HEK293 (cell line): ENCODE measurements around the gene CD44.

Experiments used
- CTCF ChIA-PET: fragments of 350-600 bp; formaldehyde crosslinking; extraction: SDS; loops from one replicate; lab custom pipeline; 2021; ENCODE audit warnings: antibody characterized with exemption; lab: Yijun Ruan, JAX
- POLR2A ChIA-PET: fragments of 300-600 bp; formaldehyde crosslinking; extraction: SDS; loops from one replicate; lab custom pipeline; 2020; ENCODE audit warnings: antibody characterized with exemption, inconsistent platforms; lab: Yijun Ruan, JAX
- H3K27ac ChIP-seq: fragments of 200-500 bp; sonication (Bioruptor generic); 2 replicates; pipeline ENCODE4 v1.5.1; 2014; ENCODE audit warnings: low read depth, low read length, control low read depth, inconsistent platforms; ENCODE audit errors: extremely low read depth
- H3K36me3 ChIP-seq, 2 experiments: fragments of 200-500 bp in 1 of 2; sonication (Bioruptor generic) in 1 of 2; 1 replicate in 1 of 2; 2 replicates in 1 of 2; pipeline ENCODE4 v1.5.1; 2014 to 2017; ENCODE audit warnings: inconsistent platforms in 2 of 2, low read length in 2 of 2; ENCODE audit not compliant: control insufficient read depth in 2 of 2, insufficient read depth in 1 of 2
- H3K4me1 ChIP-seq: fragments of 200-500 bp; sonication (Bioruptor generic); 2 replicates; pipeline ENCODE4 v1.5.1; 2014; ENCODE audit warnings: mild to moderate bottlenecking, low read length, inconsistent platforms; ENCODE audit not compliant: control insufficient read depth, insufficient read depth
- H3K4me3 ChIP-seq: 2 replicates; pipeline ENCODE4 v1.5.1; 2011; ENCODE audit warnings: low read depth, mild to moderate bottlenecking, control low read depth, low read length, moderate library complexity
- H3K9me3 ChIP-seq: fragments of 200-500 bp; sonication (Bioruptor generic); 2 replicates; pipeline ENCODE4 v1.5.1; 2014; ENCODE audit warnings: low read depth, low read length, inconsistent platforms; ENCODE audit not compliant: control insufficient read depth, insufficient read depth
- MYNN ChIP-seq: fragments of 450-650 bp; formaldehyde crosslinking; IDR thresholded peaks from 2 replicates; pipeline ENCODE4 v1.5.1; 2016; ENCODE audit warnings: missing biosample characterization, missing genetic modification characterization, borderline replicate concordance
- MZF1 ChIP-seq: fragments of 450-650 bp; formaldehyde crosslinking; IDR thresholded peaks from 2 replicates; pipeline ENCODE4 v1.5.1; 2017; ENCODE audit warnings: missing biosample characterization, missing genetic modification characterization, borderline replicate concordance
- OSR2 ChIP-seq: fragments of 450-650 bp; formaldehyde crosslinking; IDR thresholded peaks from 2 replicates; pipeline ENCODE4 v1.5.1; 2016; ENCODE audit warnings: missing biosample characterization, missing genetic modification characterization
- SETDB1 ChIP-seq: IDR thresholded peaks from one replicate; pipeline ENCODE4 v1.6.1; 2017; ENCODE audit warnings: mild to moderate bottlenecking, low read length, moderate library complexity, mixed read lengths; ENCODE audit not compliant: insufficient read length
- SP7 ChIP-seq: fragments of 450-650 bp; formaldehyde crosslinking; IDR thresholded peaks from 2 replicates; pipeline ENCODE4 v1.5.1; 2016; ENCODE audit warnings: missing biosample characterization, missing genetic modification characterization
- ZFP3 ChIP-seq: fragments of 450-650 bp; formaldehyde crosslinking; IDR thresholded peaks from 2 replicates; pipeline ENCODE4 v1.5.1; 2016; ENCODE audit warnings: low read depth, missing biosample characterization, missing genetic modification characterization
- ZNF221 ChIP-seq: fragments of 450-650 bp; formaldehyde crosslinking; IDR thresholded peaks from 2 replicates; pipeline ENCODE4 v1.5.1; 2017; ENCODE audit warnings: missing biosample characterization, missing genetic modification characterization, borderline replicate concordance
- ZNF555 ChIP-seq: fragments of 450-650 bp; formaldehyde crosslinking; conservative IDR thresholded peaks from 2 replicates; pipeline ENCODE4 v1.5.1; 2017; ENCODE audit warnings: missing biosample characterization, mild to moderate bottlenecking, missing genetic modification characterization, inconsistent platforms
- ZNF629 ChIP-seq: fragments of 450-650 bp; formaldehyde crosslinking; IDR thresholded peaks from 2 replicates; pipeline ENCODE4 v1.5.1; 2017; ENCODE audit warnings: missing biosample characterization, missing genetic modification characterization
- ZNF664 ChIP-seq: fragments of 450-650 bp; formaldehyde crosslinking; IDR thresholded peaks from 2 replicates; pipeline ENCODE4 v1.5.1; 2016; ENCODE audit warnings: missing biosample characterization, missing genetic modification characterization
- ZNF768 ChIP-seq: fragments of 450-650 bp; formaldehyde crosslinking; IDR thresholded peaks from 2 replicates; pipeline ENCODE4 v1.5.1; 2018; ENCODE audit warnings: missing biosample characterization, mild to moderate bottlenecking, missing genetic modification characterization
- ZNF791 ChIP-seq: fragments of 450-650 bp; formaldehyde crosslinking; IDR thresholded peaks from 2 replicates; pipeline ENCODE4 v1.5.1; 2016; ENCODE audit warnings: missing biosample characterization, missing genetic modification characterization
- ZNF792 ChIP-seq: fragments of 450-650 bp; formaldehyde crosslinking; IDR thresholded peaks from 2 replicates; pipeline ENCODE4 v1.5.1; 2016; ENCODE audit warnings: missing biosample characterization, missing genetic modification characterization
- ZSCAN16 ChIP-seq: fragments of 450-650 bp; formaldehyde crosslinking; IDR thresholded peaks from 2 replicates; pipeline ENCODE4 v1.5.1; 2016; ENCODE audit warnings: missing biosample characterization, missing genetic modification characterization
- TF ChIP-seq, protein P1 (sequence below): fragments of 450-650 bp; formaldehyde crosslinking; conservative IDR thresholded peaks from 2 replicates; pipeline ENCODE4 v1.5.1; 2016; ENCODE audit warnings: low read depth, missing biosample characterization, missing genetic modification characterization
- TF ChIP-seq, protein P2 (sequence below): fragments of 450-650 bp; formaldehyde crosslinking; IDR thresholded peaks from 2 replicates; pipeline ENCODE4 v1.5.0; 2017; ENCODE audit warnings: missing biosample characterization, missing genetic modification characterization, borderline replicate concordance
- TF ChIP-seq, protein P3 (sequence below): sonication (generic); formaldehyde crosslinking; IDR thresholded peaks from 2 replicates; pipeline ENCODE4 v1.8.1; 2022; ENCODE audit warnings: mild to moderate bottlenecking, moderate library complexity, missing genetic modification reagents
- TF ChIP-seq, protein P4 (sequence below): fragments of 450-650 bp; formaldehyde crosslinking; IDR thresholded peaks from 2 replicates; pipeline ENCODE4 v1.5.1; 2016; ENCODE audit warnings: missing biosample characterization, missing genetic modification characterization, low read depth

The CD44 gene

DNA sequence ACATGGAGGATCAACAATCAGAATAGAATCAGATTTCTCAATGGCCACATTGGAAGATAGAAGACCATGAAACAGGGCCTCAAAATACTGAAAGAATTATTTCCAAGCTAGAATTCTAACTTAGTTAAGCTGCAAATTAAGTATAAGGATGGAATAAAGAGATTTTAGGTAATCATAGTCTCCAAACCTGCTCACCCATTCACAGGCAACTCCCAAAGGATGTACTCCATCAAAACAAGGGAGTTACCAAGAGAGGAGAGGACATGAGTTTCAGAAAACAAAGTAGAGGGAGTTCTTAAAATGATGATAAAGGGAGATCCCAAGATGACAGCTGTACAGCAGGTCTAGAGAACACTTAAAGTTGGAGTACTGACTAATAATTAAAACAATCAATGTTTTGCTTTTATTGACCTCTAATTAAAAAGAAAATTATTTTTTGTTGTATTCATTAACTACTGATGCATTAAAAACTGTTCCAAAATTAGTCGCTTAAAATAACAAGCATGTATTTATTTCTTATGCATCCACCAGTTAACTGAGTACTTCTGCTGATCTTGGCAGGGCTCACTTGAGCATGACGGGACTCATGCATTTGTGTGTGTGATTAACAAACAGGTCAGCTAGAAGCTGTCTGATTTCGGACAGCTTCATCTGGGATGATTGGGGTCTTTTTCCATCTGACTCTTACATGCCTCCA is 95.6 kb downstream of the CD44 start:
- no peaks in the 10 kb centered on the region for H3K4me1 ChIP-seq
- H3K4me3 ChIP-seq = no peak overlapping the region
- no peak for TF ChIP-seq SP7 (tag by site-specific recombination)
- TF ChIP-seq ZNF629 (tag by site-specific recombination) = no peak
- TF ChIP-seq, protein P1, sequence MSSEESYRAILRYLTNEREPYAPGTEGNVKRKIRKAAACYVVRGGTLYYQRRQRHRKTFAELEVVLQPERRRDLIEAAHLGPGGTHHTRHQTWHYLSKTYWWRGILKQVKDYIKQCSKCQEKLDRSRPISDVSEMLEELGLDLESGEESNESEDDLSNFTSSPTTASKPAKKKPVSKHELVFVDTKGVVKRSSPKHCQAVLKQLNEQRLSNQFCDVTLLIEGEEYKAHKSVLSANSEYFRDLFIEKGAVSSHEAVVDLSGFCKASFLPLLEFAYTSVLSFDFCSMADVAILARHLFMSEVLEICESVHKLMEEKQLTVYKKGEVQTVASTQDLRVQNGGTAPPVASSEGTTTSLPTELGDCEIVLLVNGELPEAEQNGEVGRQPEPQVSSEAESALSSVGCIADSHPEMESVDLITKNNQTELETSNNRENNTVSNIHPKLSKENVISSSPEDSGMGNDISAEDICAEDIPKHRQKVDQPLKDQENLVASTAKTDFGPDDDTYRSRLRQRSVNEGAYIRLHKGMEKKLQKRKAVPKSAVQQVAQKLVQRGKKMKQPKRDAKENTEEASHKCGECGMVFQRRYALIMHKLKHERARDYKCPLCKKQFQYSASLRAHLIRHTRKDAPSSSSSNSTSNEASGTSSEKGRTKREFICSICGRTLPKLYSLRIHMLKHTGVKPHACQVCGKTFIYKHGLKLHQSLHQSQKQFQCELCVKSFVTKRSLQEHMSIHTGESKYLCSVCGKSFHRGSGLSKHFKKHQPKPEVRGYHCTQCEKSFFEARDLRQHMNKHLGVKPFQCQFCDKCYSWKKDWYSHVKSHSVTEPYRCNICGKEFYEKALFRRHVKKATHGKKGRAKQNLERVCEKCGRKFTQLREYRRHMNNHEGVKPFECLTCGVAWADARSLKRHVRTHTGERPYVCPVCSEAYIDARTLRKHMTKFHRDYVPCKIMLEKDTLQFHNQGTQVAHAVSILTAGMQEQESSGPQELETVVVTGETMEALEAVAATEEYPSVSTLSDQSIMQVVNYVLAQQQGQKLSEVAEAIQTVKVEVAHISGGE (tag by site-specific recombination) = no peak
- no peak for TF ChIP-seq ZSCAN16 (tag by site-specific recombination)
- TF ChIP-seq MZF1 (tag by site-specific recombination) = no peak
- no peak for TF ChIP-seq ZNF768 (tag by site-specific recombination)
- TF ChIP-seq, protein P2, sequence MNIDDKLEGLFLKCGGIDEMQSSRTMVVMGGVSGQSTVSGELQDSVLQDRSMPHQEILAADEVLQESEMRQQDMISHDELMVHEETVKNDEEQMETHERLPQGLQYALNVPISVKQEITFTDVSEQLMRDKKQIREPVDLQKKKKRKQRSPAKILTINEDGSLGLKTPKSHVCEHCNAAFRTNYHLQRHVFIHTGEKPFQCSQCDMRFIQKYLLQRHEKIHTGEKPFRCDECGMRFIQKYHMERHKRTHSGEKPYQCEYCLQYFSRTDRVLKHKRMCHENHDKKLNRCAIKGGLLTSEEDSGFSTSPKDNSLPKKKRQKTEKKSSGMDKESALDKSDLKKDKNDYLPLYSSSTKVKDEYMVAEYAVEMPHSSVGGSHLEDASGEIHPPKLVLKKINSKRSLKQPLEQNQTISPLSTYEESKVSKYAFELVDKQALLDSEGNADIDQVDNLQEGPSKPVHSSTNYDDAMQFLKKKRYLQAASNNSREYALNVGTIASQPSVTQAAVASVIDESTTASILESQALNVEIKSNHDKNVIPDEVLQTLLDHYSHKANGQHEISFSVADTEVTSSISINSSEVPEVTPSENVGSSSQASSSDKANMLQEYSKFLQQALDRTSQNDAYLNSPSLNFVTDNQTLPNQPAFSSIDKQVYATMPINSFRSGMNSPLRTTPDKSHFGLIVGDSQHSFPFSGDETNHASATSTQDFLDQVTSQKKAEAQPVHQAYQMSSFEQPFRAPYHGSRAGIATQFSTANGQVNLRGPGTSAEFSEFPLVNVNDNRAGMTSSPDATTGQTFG (tag by site-specific recombination) = no peak
- TF ChIP-seq, protein P3, sequence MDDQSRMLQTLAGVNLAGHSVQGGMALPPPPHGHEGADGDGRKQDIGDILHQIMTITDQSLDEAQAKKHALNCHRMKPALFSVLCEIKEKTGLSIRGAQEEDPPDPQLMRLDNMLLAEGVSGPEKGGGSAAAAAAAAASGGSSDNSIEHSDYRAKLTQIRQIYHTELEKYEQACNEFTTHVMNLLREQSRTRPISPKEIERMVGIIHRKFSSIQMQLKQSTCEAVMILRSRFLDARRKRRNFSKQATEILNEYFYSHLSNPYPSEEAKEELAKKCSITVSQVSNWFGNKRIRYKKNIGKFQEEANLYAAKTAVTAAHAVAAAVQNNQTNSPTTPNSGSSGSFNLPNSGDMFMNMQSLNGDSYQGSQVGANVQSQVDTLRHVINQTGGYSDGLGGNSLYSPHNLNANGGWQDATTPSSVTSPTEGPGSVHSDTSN = no peak
- TF ChIP-seq ZFP3 (tag by site-specific recombination) = no peak
- no peak for TF ChIP-seq ZNF791 (tag by site-specific recombination)
- TF ChIP-seq, protein P4, sequence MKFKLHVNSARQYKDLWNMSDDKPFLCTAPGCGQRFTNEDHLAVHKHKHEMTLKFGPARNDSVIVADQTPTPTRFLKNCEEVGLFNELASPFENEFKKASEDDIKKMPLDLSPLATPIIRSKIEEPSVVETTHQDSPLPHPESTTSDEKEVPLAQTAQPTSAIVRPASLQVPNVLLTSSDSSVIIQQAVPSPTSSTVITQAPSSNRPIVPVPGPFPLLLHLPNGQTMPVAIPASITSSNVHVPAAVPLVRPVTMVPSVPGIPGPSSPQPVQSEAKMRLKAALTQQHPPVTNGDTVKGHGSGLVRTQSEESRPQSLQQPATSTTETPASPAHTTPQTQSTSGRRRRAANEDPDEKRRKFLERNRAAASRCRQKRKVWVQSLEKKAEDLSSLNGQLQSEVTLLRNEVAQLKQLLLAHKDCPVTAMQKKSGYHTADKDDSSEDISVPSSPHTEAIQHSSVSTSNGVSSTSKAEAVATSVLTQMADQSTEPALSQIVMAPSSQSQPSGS = no peak
- no peak for TF ChIP-seq ZNF221 (tag by site-specific recombination)
- TF ChIP-seq ZNF555 (tag by site-specific recombination) = no peak
- TF ChIP-seq ZNF792 = no peak
- TF ChIP-seq ZNF664 (tag by site-specific recombination) = no peak
- no peak for TF ChIP-seq MYNN (tag by site-specific recombination)
- TF ChIP-seq OSR2 (tag by site-specific recombination) = no peak
- no peak for TF ChIP-seq SETDB1
- TF ChIP-seq, all 188 proteins: peak for 0
- Histone ChIP-seq H3K9me3 (no peaks in the 10 kb centered on the region), H3K27ac (no peak overlapping the region), H3K36me3 (no peaks in the 10 kb centered on the region)
- ChIA-PET POLR2A (no interaction called here), CTCF (interaction anchor here (1.0 to 1.6 kb wide), 2 partner anchors 155 to 308 kb away, joined by 3 to 7 read pairs; no protein-coding TSS in a partner anchor)
